KMS-11 (cell line): ENCODE results near the gene MINDY4B.

ENCODE experiments used
- H2AFZ ChIP-seq: fragments of 200-600 bp; sonication (generic); 2 replicates; pipeline ENCODE4 v1.6.1; 2016; ENCODE audit warnings: antibody characterized with exemption, mixed run types, low read depth
- H3K27ac ChIP-seq: fragments of 200-600 bp; sonication (generic); 2 replicates; pipeline ENCODE4 v1.6.1; 2016; ENCODE audit warnings: mild to moderate bottlenecking, mixed run types
- H3K27me3 ChIP-seq: fragments of 200-600 bp; sonication (generic); 2 replicates; pipeline ENCODE4 v1.6.1; 2017; ENCODE audit warnings: mild to moderate bottlenecking, low read depth, mixed run types, moderate library complexity; ENCODE audit not compliant: insufficient read depth
- H3K36me3 ChIP-seq: fragments of 200-600 bp; sonication (generic); 2 replicates; pipeline ENCODE4 v1.6.1; 2017; ENCODE audit warnings: mild to moderate bottlenecking, mixed run types; ENCODE audit not compliant: insufficient read depth
- H3K4me1 ChIP-seq: fragments of 200-600 bp; sonication (generic); 2 replicates; pipeline ENCODE4 v1.6.1; 2016; ENCODE audit warnings: mild to moderate bottlenecking, low read depth, mixed run types; ENCODE audit not compliant: poor library complexity, severe bottlenecking
- H3K4me2 ChIP-seq: fragments of 200-600 bp; sonication (generic); 2 replicates; pipeline ENCODE4 v1.7.0; 2016; ENCODE audit warnings: mild to moderate bottlenecking, mixed run types
- H3K4me3 ChIP-seq: fragments of 200-600 bp; sonication (generic); IDR thresholded peaks from 2 replicates; pipeline ENCODE4 v1.6.1; 2017; ENCODE audit warnings: low read depth, low read length, mixed read lengths; ENCODE audit not compliant: insufficient read depth
- H3K79me2 ChIP-seq: fragments of 200-600 bp; sonication (generic); 2 replicates; pipeline ENCODE4 v1.6.1; 2016; ENCODE audit warnings: low read depth, mixed run types; ENCODE audit not compliant: insufficient read depth
- H3K9ac ChIP-seq: fragments of 200-600 bp; sonication (generic); 2 replicates; pipeline ENCODE4 v1.6.1; 2016; ENCODE audit warnings: mild to moderate bottlenecking, mixed run types
- H4K20me1 ChIP-seq: fragments of 200-600 bp; sonication (generic); 2 replicates; pipeline ENCODE4 v1.6.1; 2016; ENCODE audit warnings: mild to moderate bottlenecking, mixed run types; ENCODE audit not compliant: insufficient read depth
- TF ChIP-seq, protein P1 (sequence below): fragments of 200-600 bp; sonication (generic); conservative IDR thresholded peaks from 2 replicates; pipeline ENCODE4 v1.6.1; 2017; ENCODE audit warnings: low read depth, mild to moderate bottlenecking, antibody characterized with exemption, low read length, moderate library complexity, mixed read lengths

The MINDY4B gene

DNA sequence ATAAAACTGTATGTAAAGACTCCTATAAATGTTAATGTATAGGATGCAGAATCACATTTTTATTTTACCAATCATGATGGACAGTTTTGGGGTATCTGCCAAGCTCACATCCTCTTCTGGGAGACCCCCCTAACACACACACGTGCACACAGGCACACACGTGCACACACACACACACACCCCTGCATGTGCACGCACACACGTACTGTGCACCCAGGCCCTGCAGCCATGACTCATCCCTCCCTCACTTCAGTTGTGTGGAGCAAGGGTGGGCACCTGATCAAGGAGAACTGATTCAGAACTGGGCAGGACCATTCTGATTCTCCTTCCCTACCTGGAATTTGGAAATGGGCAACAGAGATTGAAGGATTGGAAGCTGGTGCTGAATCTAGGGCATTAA lies 16.0 kb upstream of the MINDY4B start:
- no peak overlapping the region for H3K9ac ChIP-seq
- H4K20me1 ChIP-seq = no peaks in the 10 kb centered on the region
- peaks cover 5% of the 10 kb centered on the region for H3K4me1 ChIP-seq
- no peak overlapping the region for H3K4me2 ChIP-seq
- no peaks in the 10 kb centered on the region for H3K79me2 ChIP-seq
- no peak overlapping the region for H2AFZ ChIP-seq
- TF ChIP-seq, protein P1, sequence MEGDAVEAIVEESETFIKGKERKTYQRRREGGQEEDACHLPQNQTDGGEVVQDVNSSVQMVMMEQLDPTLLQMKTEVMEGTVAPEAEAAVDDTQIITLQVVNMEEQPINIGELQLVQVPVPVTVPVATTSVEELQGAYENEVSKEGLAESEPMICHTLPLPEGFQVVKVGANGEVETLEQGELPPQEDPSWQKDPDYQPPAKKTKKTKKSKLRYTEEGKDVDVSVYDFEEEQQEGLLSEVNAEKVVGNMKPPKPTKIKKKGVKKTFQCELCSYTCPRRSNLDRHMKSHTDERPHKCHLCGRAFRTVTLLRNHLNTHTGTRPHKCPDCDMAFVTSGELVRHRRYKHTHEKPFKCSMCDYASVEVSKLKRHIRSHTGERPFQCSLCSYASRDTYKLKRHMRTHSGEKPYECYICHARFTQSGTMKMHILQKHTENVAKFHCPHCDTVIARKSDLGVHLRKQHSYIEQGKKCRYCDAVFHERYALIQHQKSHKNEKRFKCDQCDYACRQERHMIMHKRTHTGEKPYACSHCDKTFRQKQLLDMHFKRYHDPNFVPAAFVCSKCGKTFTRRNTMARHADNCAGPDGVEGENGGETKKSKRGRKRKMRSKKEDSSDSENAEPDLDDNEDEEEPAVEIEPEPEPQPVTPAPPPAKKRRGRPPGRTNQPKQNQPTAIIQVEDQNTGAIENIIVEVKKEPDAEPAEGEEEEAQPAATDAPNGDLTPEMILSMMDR = no peak
- no peaks in the 10 kb centered on the region for H3K36me3 ChIP-seq
- no peaks in the 10 kb centered on the region for H3K27me3 ChIP-seq
- no peak overlapping the region for H3K27ac ChIP-seq
- no peak overlapping the region for H3K4me3 ChIP-seq

DNA sequence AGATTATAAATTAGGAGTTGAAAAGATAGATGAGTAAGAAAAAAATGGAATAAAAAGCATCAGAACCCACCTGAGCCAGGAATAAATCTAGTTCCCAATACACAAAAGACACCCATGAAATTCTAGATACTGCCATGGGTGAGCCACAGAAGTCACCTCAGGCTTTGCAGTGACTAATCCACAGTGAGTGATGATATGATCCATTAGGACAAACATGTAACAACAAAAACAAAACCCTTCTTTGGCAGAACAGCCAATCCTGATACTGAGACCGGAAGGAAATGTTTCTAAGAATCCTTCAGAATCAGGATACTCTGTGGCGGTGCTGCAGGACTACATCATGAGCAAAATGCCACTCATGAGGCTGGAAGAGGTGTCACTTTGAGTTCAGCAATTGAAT lies 15.0 kb upstream of the MINDY4B start:
- H3K4me3 ChIP-seq = no peak overlapping the region
- no peak overlapping the region for H3K9ac ChIP-seq
- H3K27me3 ChIP-seq = no peaks in the 10 kb centered on the region
- no peaks in the 10 kb centered on the region for H3K79me2 ChIP-seq
- no peak overlapping the region for H2AFZ ChIP-seq
- no peaks in the 10 kb centered on the region for H4K20me1 ChIP-seq
- TF ChIP-seq, protein P1 = no peak
- H3K36me3 ChIP-seq = no peaks in the 10 kb centered on the region
- H3K27ac ChIP-seq = no peak overlapping the region
- H3K4me2 ChIP-seq = no peak overlapping the region
- H3K4me1 ChIP-seq = no peaks in the 10 kb centered on the region

DNA sequence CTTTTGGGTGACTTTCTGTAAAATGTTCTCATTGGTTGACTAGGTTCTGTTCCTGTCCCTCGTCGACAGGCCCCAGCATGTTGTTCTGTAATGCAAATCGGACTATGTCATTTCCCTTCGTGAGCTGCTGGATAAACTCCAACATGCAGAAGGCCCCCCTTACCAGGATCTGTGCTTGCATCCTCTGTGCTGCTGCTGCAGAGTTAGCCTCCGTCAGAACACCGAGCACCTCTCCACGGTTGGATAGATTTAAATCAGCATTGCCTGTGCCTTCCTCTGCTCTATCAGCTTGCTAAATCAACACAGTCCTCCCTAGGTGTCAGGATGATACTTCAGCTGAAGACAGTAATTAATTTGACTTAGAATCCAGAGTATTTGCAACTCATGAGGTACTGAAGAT lies 12.7 kb upstream of the MINDY4B start:
- Histone ChIP-seq H3K4me2 (no peak overlapping the region), H3K27me3 (no peaks in the 10 kb centered on the region), H3K79me2 (no peaks in the 10 kb centered on the region), H2AFZ (no peak overlapping the region), H3K4me1 (no peaks in the 10 kb centered on the region), H3K4me3 (no peak overlapping the region), H3K36me3 (no peaks in the 10 kb centered on the region), H4K20me1 (no peaks in the 10 kb centered on the region), H3K9ac (no peak overlapping the region), H3K27ac (no peak overlapping the region)
- TF ChIP-seq, protein P1 = no peak

DNA sequence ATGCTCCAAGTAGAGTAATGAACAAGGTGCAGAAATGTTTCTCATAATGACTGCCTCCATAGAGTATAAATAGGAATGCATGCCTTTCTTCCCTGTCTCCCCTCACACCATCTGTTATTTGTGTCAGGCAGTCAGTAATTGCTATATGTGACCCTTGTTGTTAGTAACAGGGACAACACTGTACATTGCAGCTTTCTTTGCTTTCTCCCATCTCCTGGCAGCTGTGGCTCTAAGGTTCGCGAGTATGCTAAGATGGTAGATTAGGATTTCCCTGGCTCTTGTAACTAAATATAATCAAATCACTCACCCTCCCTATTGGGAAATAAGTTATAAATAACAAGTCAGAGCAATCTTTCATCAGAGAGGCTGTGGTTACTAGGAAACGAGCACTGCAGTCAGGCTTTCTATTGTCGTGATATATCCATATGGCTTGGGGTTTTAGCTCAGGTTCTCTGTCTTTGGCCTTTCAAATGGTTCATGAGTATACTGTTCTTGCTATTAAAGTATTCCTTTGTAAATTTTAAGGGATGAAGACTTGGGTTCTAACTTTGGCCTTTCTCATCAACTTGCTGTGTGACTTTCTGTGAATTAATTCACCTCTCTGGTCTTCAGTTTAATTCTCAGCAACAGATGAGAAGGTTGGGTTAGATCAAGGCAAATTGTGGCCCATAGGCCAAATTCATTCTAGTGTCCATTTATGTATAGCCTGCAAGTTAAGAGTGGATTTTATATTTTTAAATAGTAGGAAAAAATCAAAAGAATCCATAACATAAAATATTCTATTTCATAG lies 8.1 kb upstream of the MINDY4B start:
- Histone ChIP-seq H3K4me3 (no peak overlapping the region), H3K27ac (no peak overlapping the region), H3K4me1 (no peaks in the 10 kb centered on the region), H3K27me3 (no peaks in the 10 kb centered on the region), H3K9ac (no peak overlapping the region), H2AFZ (no peak overlapping the region), H3K36me3 (no peaks in the 10 kb centered on the region), H3K4me2 (no peak overlapping the region), H4K20me1 (no peaks in the 10 kb centered on the region), H3K79me2 (no peaks in the 10 kb centered on the region)
- TF ChIP-seq, protein P1 = no peak
